Inflammatory macrophage treated with lipopolysaccharide for 1 hour (primary cell): Measurements from ENCODE around the gene HOXD8.

Source experiments
- DNase-seq, 2 donors: peaks; one replicate each; pipeline ENCODE4 v3.0.0-alpha.2; 2020 to 2022

HOXD8 gene

DNA sequence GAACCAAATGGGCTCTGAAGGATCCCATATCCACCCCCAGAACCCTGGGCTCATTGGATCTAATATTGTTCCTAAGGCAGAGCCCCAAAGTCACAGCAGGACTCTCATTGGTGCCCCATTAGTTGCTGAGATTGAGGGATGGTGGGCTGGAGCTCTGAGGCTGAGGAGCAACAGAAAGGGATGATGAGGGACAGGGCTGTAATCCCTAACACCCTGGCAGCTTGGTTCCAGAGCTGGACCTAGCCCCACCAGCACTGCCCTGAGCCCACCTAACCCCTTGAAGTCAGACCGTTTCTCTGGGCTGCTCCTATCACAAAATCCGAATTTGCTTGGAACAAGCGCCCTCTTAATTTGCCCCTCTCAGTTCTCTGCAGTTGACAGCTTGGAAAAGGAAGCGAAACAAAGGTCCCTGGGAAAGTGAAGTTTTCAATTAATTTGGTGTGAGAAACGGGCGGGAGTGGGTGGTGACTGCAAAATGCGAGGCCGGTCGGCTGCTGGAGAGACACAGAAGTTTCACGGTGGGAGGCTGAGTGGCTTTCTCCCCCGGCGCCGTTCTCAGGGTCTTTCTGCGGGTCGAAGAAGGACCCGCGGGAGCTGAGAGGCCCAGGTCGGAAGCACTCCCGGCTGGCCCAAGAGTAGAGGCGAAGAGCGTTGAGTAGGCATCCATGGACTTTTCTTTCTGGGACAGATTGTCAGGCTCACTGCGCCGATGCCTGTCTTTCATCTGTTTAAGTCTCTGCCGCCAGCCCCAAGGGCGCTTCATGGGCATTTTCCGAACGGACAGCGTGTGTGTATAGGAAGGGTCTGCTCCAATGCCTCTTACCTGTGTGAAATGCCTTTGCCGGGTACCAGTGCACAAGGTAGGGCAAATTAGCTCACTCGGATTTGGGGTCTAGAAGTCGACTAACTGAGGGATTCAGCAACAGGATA lies 37.9 kb upstream of the HOXD8 start:
- no peak for DNase-seq

DNA sequence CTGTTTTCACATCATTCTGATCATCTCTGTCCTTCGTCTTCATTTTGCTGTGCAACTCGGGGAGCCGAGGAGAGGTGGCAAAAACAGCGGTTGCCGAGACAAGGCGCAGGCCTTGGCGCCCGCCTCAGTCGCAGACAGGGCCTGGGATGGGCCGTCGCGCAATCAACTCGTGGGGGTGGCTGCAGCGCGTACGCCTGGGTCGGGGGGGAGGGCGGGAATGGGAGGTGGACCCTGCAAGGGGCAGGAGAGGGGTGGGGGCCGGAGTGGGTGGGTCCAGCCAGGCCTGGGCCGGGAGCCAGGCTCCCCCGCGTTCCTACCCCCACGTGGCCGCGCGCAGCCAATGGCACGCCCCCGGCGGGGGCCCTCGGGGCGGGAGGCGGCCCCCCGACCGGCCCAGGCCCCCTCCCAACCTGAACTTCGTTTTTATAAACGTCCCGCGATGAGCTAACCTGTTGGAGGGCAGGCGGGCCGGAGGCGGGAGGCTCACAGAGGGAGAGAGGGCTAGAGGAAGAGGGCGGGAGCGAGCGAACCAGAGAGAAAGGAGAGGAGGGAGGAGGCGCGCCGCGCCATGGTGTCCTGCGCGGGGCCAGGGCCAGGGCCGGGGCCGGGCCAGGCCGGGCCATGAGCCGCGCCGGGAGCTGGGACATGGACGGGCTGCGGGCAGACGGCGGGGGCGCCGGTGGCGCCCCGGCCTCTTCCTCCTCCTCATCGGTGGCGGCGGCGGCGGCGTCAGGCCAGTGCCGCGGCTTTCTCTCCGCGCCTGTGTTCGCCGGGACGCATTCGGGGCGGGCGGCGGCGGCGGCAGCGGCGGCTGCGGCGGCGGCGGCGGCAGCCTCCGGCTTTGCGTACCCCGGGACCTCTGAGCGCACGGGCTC lies 37.0 kb upstream of the HOXD8 start, which contains the start of gene HOXD13:
Gene HOXD13 (plus strand): TSS at position 452 of the 875 bp plus-strand sequence. CDS start 170 bp downstream, at position 622.
- DNase-seq: no peak

DNA sequence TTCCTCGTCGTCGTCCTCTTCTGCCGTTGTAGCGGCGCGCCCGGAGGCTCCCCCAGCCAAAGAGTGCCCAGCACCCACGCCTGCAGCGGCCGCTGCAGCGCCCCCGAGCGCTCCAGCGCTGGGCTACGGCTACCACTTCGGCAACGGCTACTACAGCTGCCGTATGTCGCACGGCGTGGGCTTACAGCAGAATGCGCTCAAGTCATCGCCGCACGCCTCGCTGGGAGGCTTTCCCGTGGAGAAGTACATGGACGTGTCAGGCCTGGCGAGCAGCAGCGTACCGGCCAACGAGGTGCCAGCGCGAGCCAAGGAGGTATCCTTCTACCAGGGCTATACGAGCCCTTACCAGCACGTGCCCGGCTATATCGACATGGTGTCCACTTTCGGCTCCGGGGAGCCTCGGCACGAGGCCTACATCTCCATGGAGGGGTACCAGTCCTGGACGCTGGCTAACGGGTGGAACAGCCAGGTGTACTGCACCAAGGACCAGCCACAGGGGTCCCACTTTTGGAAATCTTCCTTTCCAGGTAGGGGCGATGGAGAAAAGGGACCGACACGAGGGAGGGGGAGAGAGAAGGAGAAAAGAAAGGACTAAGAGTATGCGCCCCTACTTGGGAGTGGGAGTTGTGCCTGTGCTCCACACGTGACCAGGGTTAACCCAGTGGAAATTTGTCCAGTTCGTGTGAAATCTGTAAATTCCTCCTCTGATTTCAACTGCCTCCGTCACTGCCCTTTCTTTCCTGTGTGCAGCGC lies 36.2 kb upstream of the HOXD8 start:
- DNase-seq: no peak

DNA sequence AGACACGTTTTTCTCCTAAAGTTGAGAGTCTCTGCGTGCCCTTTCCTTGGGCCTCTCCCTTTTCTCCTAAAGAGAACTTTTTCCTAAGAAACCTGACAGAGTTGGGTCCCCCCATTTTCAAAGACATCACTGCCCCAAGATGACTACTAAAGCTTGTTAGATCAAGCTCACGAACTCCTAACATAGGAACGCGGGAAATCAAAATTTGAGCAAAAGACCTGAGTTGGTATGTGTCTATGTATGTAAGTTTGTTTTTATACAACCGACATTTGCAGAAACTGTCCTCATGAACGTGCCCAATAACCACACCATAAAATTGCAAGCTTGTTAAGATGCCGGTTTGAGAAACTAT lies 35.6 kb upstream of the HOXD8 start:
- no peak for DNase-seq

DNA sequence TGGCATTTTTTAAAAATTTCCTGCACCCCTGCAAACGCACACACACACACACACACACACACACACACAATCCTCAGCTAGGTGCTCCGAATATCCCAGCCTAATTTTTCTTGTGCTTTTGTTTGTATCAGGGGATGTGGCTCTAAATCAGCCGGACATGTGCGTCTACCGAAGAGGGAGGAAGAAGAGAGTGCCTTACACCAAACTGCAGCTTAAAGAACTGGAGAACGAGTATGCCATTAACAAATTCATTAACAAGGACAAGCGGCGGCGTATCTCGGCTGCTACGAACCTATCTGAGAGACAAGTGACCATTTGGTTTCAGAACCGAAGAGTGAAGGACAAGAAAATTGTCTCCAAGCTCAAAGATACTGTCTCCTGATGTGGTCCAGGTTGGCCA lies 35.2 kb upstream of the HOXD8 start:
- DNase-seq: no peak

DNA sequence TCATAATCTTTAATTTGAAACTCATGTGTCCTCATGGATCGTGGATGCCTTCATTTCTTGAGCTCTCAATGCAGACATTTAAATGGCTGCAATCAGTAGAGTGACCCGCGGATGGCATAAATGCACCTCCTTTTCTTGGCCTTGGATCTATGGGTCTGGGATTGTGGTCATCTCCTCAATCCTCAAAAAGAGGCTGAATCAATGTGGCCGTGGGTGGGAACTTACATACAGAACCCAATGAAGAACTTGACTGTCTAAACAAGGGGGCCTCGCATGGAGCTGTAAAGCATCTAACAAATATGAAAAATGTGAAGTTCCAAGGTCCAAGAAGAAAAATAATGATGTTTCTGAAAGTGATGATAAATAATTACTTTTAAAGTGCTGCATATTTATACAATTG lies 34.1 kb upstream of the HOXD8 start:
- DNase-seq: no peak

DNA sequence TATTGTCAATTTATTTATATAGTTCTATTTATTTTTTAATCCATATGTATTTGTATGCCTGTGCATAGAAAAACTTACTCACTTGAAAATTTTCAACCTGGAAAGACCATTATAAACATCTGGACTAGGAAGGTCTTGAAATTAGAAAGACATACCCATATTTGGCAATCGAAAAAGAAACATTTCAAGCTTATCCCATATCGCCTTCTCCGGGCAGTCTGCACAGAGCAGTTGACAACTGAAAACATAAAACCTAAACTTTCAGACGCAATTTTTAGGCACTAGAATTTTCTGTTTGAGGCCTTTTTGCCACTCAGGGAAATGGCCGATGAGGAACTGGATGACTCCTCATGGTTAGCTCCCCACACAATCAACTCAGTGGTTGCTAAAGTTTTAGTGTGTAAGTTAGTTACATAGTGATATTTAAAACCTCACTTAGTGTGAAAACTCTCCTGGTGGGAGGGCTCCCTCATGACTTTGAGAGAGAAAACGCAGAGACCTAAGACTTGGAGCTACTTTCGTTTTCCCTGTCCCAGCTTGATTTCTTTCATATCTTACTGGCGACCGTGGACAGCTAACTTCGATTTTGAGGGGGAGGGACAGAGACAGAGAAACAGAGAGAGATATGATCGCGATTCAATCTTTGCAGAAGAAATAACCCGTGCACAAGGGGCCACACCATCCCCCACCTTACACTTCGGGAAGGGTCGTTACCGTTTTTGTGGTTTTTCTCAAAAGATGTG lies 33.1 kb upstream of the HOXD8 start:
- no peak for DNase-seq

DNA sequence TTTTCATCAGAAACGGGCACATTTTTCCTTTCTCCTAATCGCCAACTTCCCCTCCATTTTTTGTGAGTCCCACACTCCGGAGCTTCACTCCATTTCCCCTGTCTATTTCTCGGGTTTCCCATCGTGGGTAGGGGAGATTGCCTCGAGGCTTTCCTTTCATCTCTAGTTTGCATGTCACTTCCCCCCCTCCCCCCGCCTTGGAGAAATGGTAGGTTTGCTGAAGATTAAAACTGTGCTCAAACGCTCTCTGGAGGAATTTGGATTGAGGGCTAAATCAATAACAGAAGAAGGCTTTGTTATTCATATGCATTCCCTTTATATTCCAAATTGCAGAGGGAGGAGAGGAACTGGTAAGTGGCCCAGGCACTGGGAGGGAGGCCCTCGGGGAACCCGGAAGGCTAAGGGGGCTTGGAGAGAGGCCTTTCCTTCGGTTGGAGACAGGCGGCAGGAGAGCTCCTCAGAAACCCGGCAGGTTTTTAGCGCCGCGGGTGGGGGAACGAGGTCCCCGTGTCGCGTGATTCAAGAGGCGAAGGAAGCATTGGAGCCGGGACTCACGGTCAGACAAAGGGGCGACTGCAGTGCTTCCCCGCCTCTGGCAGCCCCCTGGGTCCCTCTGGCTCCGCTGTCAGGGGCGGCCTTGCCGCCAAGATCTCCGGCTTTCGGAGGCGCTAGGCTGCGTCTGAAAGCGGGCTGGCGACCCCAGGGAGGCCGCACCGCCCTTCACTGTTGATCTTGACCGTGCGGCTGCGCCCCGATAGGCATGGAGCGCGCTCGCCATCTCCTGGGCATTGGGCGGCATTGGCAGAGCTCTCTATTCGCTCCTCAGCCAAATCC lies 32.3 kb upstream of the HOXD8 start:
- peak; percentile 28 to 65 for DNase-seq

DNA sequence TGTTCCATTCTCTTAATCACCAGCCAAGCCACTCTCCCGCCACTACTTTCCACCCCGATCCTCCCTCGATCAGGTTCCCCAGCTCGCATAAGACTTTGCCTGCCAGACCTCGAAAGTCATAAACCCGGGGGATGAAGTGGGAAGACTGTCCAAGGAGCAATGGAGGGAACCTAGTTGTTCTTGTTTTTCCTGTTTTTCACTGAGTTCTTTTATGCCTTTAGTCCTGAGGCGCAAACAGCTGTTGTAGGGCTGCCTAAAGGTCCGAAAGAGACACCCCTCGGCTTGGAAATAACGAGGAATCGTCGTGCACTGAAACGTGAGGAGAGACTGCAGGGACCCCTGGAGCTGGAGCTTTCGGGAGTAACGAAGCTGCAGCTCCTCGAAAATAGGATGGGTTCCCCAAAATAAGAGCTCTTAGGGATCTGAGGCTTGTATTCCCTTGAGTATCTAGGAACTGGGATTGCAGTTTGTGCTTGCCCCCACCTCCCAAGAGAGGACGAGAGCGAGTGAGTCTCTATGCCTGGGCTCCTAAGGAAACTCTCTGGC lies 31.6 kb upstream of the HOXD8 start:
- no peak for DNase-seq

DNA sequence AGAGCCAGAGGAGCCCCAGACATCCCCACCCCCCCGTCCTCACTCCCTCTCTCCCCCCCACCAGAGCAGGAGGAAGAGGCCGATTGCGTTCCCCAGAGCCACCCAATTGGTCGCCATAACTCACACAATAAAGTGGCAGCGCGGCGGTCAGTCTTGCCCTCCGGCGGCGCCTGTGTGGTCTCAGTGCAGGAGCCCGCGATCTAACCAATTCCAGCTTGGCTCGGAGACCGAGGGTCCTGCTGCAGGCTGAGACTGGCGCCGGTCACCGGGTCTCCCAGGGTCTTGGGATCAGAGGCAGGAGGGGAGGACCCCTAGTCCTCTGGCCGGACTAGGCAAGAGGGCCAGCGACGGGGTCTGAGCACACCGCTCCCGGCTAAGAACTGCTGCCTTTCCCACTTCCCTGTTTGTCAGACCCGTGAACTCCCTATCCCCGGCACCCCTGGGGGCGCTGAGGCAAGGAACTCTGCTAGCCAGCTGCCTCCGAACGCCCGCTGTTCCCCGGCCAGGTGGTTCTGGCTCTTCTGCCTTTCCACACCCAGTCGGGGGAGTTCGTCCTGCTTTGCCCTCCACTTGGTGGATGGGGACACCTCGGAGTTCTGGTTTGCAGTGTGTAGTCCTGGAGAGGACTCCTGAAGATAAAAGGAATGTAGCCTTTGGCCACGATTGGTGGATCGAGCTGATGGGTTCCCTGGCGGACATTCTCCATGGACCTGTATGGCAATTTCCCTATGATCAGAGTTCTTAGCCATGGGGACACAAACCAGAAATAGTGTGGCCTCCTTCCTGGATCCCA lies 30.9 kb upstream of the HOXD8 start:
- DNase-seq: no peak

DNA sequence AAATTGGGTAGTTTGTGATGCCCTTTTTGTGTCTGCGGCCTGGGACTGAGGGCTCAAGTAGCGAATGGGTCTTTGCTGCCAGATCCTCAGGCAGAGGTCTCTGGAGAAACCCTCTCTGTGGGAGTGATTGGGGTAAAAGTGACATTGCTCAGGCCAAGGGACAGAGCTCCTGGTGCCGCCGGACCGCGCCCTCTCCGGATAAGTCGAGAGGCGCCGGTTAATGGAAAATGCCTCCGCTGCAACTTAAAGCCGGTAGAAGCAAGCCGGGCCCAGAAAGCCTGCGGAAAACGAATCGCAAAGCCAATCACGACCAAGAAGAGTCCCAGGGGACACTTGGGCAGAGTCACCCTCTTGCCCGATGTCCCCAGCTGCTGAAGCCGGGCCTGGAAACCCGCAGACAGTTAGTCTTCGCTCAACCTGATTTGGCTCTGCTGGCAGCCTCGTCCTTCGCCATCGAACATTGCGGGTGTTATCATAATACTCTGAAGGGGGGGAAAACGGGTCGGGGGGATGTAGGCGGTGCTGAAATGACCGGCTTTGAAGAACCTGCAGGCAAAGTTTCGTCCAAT lies 30.3 kb upstream of the HOXD8 start:
- no peak for DNase-seq

DNA sequence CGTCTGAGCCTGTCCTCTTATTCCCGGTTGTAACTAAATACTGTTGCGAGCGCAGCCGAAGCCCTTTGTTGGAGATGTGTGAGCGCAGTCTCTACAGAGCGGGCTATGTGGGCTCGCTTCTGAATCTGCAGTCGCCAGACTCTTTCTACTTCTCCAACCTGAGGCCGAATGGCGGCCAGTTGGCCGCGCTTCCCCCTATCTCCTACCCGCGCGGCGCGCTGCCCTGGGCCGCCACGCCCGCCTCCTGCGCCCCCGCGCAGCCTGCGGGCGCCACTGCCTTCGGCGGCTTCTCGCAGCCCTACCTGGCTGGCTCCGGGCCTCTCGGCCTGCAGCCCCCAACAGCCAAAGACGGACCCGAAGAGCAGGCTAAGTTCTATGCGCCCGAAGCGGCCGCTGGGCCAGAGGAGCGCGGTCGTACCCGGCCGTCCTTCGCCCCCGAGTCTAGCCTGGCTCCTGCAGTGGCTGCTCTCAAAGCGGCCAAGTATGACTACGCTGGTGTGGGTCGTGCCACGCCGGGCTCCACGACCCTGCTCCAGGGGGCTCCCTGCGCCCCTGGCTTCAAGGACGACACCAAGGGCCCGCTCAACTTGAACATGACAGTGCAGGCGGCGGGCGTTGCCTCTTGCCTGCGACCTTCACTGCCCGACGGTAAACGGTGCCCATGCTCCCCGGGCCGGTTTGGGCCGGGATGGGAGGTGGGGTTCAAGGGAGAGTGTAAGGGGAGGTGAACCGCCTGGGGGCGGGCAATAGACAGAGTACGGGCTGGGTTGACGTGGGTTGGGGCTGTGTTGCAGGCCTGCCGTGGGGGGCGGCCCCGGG lies 29.6 kb upstream of the HOXD8 start, which contains the start of gene HOXD12:
Gene HOXD12 (plus strand): TSS at position 68 of the 819 bp plus-strand sequence. CDS start 7 bp downstream, at position 75.
- DNase-seq: no peak

DNA sequence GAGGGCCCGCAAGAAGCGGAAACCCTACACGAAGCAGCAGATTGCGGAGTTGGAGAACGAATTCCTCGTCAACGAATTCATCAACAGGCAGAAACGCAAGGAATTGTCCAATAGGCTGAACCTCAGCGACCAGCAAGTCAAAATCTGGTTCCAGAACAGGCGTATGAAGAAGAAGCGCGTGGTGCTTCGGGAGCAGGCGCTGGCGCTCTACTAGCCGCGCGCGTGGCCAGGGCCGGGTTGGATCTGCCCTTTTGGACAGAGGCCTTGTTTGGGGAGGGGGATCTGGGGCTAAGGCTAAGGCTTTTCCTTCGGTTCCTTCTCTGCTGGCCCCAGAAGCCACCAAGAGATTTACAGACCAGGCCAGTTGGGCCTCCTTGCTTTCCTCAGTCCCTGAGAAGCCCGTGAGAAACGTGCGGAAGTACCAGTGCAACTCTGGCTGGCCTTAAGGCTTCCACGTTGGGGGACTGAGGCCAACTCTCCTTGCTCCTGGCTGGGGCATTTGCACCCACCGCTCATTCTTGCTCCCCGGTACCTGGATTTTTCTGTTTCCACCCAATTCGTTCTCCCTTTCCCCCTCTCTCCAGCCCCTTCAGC lies 28.9 kb upstream of the HOXD8 start:
- DNase-seq: no peak

DNA sequence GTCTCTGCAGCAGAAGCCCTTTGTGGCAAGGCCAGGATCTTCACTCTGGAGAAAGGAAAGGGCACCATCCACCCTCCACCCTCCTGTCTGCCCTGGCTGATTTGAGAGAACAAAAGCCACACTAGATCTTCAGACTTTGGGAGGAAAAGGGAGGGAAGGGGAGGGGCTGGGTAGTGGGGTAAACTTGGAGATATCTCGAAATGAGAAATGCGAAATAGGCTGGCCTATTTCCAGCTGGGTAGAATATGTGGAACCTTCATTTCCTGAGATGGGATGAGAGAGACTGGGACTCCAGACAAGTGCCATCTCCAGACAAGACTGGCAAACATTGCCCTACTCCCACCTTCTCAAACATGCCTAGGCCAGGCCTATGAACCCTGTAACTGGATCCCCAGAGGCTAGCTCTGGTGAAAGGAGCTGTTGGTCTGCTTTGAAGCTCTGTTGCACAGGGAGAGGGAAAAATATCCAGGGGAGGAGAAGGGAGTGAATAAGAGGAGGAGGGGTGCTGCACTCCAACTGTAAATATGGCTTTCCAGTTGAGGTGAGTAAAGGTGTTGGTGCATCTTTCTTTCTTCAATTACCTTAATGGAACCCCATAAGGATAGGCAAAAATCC lies 28.2 kb upstream of the HOXD8 start:
- DNase-seq: no peak

DNA sequence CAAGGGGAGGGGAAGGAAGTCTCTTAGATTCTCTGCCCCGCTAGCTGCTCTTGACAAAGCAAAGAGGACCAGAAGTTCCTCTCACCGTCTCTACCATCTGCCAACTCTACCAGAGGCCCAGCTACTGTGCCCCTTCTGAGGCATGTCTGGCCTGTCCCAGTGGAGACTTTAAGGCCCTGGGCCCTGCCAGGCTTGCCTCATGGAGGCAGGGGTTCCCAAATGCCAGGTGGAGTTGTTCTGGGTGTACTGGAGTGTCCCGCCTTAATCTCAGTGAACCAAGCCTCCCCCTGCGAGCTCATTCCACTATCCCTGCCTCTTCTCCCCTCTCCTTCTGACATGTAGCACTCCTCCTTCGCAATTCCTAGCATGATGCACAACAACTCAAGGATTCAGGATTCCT lies 27.7 kb upstream of the HOXD8 start:
- no peak for DNase-seq

DNA sequence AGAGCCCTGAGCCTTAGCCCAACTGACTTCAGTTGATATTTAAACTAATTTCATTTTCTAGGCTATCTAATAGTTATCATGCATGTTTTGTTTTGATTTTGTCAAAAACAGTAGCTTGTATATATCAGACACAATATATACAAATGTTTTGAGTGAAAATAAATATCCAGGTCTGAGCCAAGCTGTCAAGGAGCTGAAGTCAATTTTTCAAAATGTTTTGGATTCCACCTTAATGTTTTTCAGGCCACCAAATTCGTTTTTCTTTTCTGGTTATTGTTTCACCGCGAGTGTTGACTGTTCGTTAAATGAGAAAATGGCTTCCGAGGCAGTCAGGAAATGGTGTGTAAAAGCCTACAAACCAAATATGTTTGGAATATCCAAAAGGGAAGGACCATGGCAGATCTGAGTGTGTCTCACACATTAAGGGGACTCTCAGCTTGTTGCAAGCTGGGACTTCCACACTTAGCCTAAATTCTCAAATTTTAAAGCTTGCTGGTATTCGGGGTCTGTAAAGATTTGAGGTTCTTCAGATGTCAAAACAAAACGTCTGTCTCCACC lies 27.1 kb upstream of the HOXD8 start:
- DNase-seq: no peak

DNA sequence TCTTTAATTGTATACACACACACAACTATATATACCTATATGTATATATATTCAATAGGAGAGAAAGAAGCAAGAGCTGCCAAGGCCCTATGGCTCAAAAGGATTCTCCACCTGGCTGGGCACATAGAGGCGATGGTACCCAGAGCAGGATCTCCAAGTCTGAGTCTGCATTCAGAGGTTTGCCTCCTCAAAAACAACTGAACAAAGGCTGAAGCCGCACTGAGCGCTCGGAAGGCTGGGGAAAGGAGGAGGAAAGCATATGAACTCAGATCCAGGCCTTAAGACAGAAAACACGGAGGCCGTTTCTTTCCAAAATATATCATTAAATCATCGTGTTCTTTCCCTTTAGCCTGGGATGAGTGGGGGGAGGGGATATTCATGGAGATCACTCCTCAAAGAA lies 26.3 kb upstream of the HOXD8 start:
- DNase-seq: no peak
